T-cell (primary cell): ENCODE results near the gene CELA1. TPM values are rescaled to one million over a fixed set of nuclear protein-coding genes. Genes with fewer than 3 reads are reported as not detected.

Source experiments
- ATAC-seq, 4 experiments: fragments of 200-7000 bp in 3 of 4; fragments of 150-1000 bp in 1 of 4; cut with Tn5 transposase; replicated peaks in 1 of 4; 1 replicate in 3 of 4; 2 replicates in 1 of 4; pipeline ENCODE4 v1.10.0; 2021; ENCODE audit warnings: moderate library complexity in 3 of 4, mild to moderate bottlenecking in 2 of 4, moderate number of reproducible peaks in 1 of 4
- CTCF ChIA-PET, 2 donors: fragments of 300-600 bp; sonication (Branson Sonifier 250); formaldehyde crosslinking; loops; one replicate each; lab custom pipeline; 2022; ENCODE audit warnings: antibody characterized with exemption in 2 of 2; lab: Charles Lee
- POLR2A ChIA-PET, 2 donors: fragments of 300-600 bp; sonication (Branson Sonifier 250); formaldehyde crosslinking; loops; one replicate each; lab custom pipeline; 2022; ENCODE audit warnings: antibody characterized with exemption in 2 of 2; lab: Charles Lee
- DNase-seq, 35 experiments: peaks; one replicate each; pipeline versions ENCODE4 v3.0.0 to v3.0.0-alpha.2; 2013 to 2023
- H3K27ac ChIP-seq: one replicate; pipeline ENCODE4 v1.5.1; 2013; ENCODE audit warnings: low read length
- H3K27me3 ChIP-seq, 2 experiments: replicated peaks in 1 of 2; 1 replicate in 1 of 2; 2 replicates in 1 of 2; pipeline versions ENCODE4 v1.6.1 to v1.7.0; 2013; ENCODE audit warnings: low read length in 1 of 2, mixed read lengths in 1 of 2; ENCODE audit not compliant: control insufficient read depth in 2 of 2, insufficient read depth in 2 of 2; ENCODE audit errors: extremely low read depth in 1 of 2
- H3K36me3 ChIP-seq, 2 donors: 1 replicate in 1 of 2; 2 replicates in 1 of 2; pipeline versions ENCODE4 v1.6.1 to v1.7.0; 2013; ENCODE audit warnings: low read length in 1 of 2; ENCODE audit not compliant: control insufficient read depth in 2 of 2, insufficient read depth in 1 of 2; ENCODE audit errors: extremely low read depth in 1 of 2
- H3K4me1 ChIP-seq, 2 experiments: 1 replicate in 1 of 2; 2 replicates in 1 of 2; pipeline versions ENCODE4 v1.6.1 to v1.7.0; 2013; ENCODE audit warnings: low read length in 2 of 2, mixed read lengths in 1 of 2; ENCODE audit not compliant: insufficient read depth in 2 of 2, control insufficient read depth in 1 of 2; ENCODE audit errors: extremely low read depth in 1 of 2
- H3K4me3 ChIP-seq, 2 donors: 1 replicate in 1 of 2; 2 replicates in 1 of 2; pipeline versions ENCODE4 v1.5.1 to v1.7.0; 2013; ENCODE audit warnings: mild to moderate bottlenecking in 2 of 2, low read length in 1 of 2, moderate library complexity in 1 of 2; ENCODE audit not compliant: control insufficient read depth in 1 of 2; ENCODE audit errors: extremely low read depth in 1 of 2
- H3K9me3 ChIP-seq: 2 replicates; pipeline ENCODE4 v1.7.0; 2013
- H3K27ac Mint-ChIP-seq, 2 donors: one replicate each; pipeline ENCODE4 v1.8.0; 2020 to 2021; ENCODE audit warnings: mild to moderate bottlenecking in 2 of 2, mixed read lengths in 2 of 2
- H3K27me3 Mint-ChIP-seq, 2 donors: one replicate each; pipeline ENCODE4 v1.8.0; 2021 to 2022; ENCODE audit warnings: mixed read lengths in 2 of 2
- H3K36me3 Mint-ChIP-seq: one replicate; pipeline ENCODE4 v1.8.0; 2021; ENCODE audit warnings: mixed read lengths
- H3K4me1 Mint-ChIP-seq, 3 donors: one replicate each; pipeline ENCODE4 v1.8.0; 2020 to 2022; ENCODE audit warnings: mixed read lengths in 3 of 3, mild to moderate bottlenecking in 1 of 3
- H3K4me3 Mint-ChIP-seq, 3 donors: one replicate each; pipeline ENCODE4 v1.8.0; 2020 to 2022; ENCODE audit warnings: mild to moderate bottlenecking in 3 of 3, mixed read lengths in 3 of 3, moderate library complexity in 3 of 3
- H3K9me3 Mint-ChIP-seq, 3 donors: one replicate each; pipeline ENCODE4 v1.8.0; 2020 to 2022; ENCODE audit warnings: mixed read lengths in 3 of 3
- WGBS: methylation state at CpG from one replicate; pipeline ENCODE4 v1.1.5; 2013; ENCODE audit warnings: missing lambda C conversion rate; ENCODE audit not compliant: insufficient coverage; 5-methylcytosine and 5-hydroxymethylcytosine counted together
- total RNA-seq, 35 experiments: library from RNA in 6 of 35; stranded (reverse) in 6 of 35; fragments of 120-200 nt in 1 of 35; gene quantifications; one replicate each; pipeline versions ENCODE4 v1.2.1 to v1.2.4 and lab custom pipeline; 2013 to 2026

CELA1 gene
- total RNA-seq, 5 donors from 2014 or later (not counting 1 experiment from before 2014, with no cell fraction given) = 0.47 to 3.5 (median 0.88) TPM

GRCh38 chr12:51330186-51330585 is 16.3 kb downstream of the CELA1 start:
- no peaks in the 10 kb centered on the region for H3K36me3 ChIP-seq
- ChIA-PET CTCF (interaction anchor here (0.6 to 1.6 kb wide), 7 partner anchors 8 to 55 kb away, joined by 3 to 10 read pairs (median 4); no protein-coding TSS in a partner anchor), POLR2A (interaction anchor here (0.6 to 1.0 kb wide), 7 partner anchors 9 to 1341 kb away, joined by 3 to 9 read pairs (median 4); no protein-coding TSS in a partner anchor)
- DNase-seq = no peak
- Mint-ChIP-seq H3K9me3 (no peaks in the 10 kb centered on the region), H3K27ac (peak overlapping the region; percentile 87 to 89), H3K36me3 (no peaks in the 10 kb centered on the region), H3K4me3 (peak overlapping the region; percentile 11 to 71 (median 53)), H3K4me1 (peaks cover 60 to 78% (median 67%) of the 10 kb centered on the region in 3 donors), H3K27me3 (no peaks in the 10 kb centered on the region)
- no peaks in the 10 kb centered on the region for H3K27me3 ChIP-seq
- peak overlapping the region in 1 of 2 donors; percentile 31 for H3K4me3 ChIP-seq
- peaks cover 43 to 56% of the 10 kb centered on the region in 2 experiments for H3K4me1 ChIP-seq
- peak overlapping the region; percentile 70 for H3K27ac ChIP-seq
- ATAC-seq = no peak
- H3K9me3 ChIP-seq = no peaks in the 10 kb centered on the region

- Mint-ChIP-seq H3K27me3 (no peaks in the 10 kb centered on the region), H3K27ac (peak overlapping the region; percentile 87 to 89), H3K36me3 (no peaks in the 10 kb centered on the region), H3K9me3 (no peaks in the 10 kb centered on the region), H3K4me1 (peaks cover 64 to 78% (median 71%) of the 10 kb centered on the region in 3 donors), H3K4me3 (peak overlapping the region; percentile 11 to 71 (median 53))
- DNase-seq = peak in 2 of 35 experiments; percentile 14 to 33
- H3K4me3 ChIP-seq = peak overlapping the region; percentile 31 to 79
- POLR2A ChIA-PET = interaction anchor here (0.6 to 1.0 kb wide), 7 partner anchors 8 to 1340 kb away, joined by 3 to 9 read pairs (median 4); no protein-coding TSS in a partner anchor
- 25% methylated on average over 4 of the region's 5 CpGs for WGBS
- no peaks in the 10 kb centered on the region for H3K36me3 ChIP-seq
- H3K27ac ChIP-seq = peak overlapping the region; percentile 70
- peak; percentile 48 to 74 (median 54) for ATAC-seq
- H3K9me3 ChIP-seq = no peaks in the 10 kb centered on the region
- no peaks in the 10 kb centered on the region for H3K27me3 ChIP-seq
- CTCF ChIA-PET = interaction anchor here (0.6 to 1.6 kb wide), 7 partner anchors 9 to 54 kb away, joined by 3 to 10 read pairs (median 4); no protein-coding TSS in a partner anchor
- peaks cover 44 to 61% of the 10 kb centered on the region in 2 experiments for H3K4me1 ChIP-seq
These were observed 16.7 kb downstream of the CELA1 start for GRCh38 chr12:51329742-51330141.

GRCh38 chr12:51328587-51328986 is 17.9 kb downstream of the CELA1 start:
- ATAC-seq (no peak), DNase-seq (no peak)
- no peaks in the 10 kb centered on the region for H3K36me3 ChIP-seq
- no peaks in the 10 kb centered on the region for H3K9me3 ChIP-seq
- no peaks in the 10 kb centered on the region for H3K27me3 ChIP-seq
- WGBS = 100% methylated on average over 2 of the region's 4 CpGs
- H3K4me1 Mint-ChIP-seq = peaks cover 65 to 75% (median 71%) of the 10 kb centered on the region in 3 donors
- no peaks in the 10 kb centered on the region for H3K27me3 Mint-ChIP-seq
- CTCF ChIA-PET = interaction anchor here in 1 of 2 donors (1.3 kb wide), 1 partner anchor 12 kb away, joined by 3 read pairs; no protein-coding TSS in a partner anchor
- H3K4me3 Mint-ChIP-seq = peak overlapping the region in 1 of 3 donors; percentile 71
- peak overlapping the region; percentile 70 for H3K27ac ChIP-seq
- H3K4me1 ChIP-seq = peaks cover 47 to 72% of the 10 kb centered on the region in 2 experiments
- peak overlapping the region; percentile 87 to 89 for H3K27ac Mint-ChIP-seq
- POLR2A ChIA-PET = no interaction called here
- peak overlapping the region in 1 of 2 donors; percentile 79 for H3K4me3 ChIP-seq
- H3K36me3 Mint-ChIP-seq = no peaks in the 10 kb centered on the region
- no peaks in the 10 kb centered on the region for H3K9me3 Mint-ChIP-seq

- Histone ChIP-seq H3K27ac (peak overlapping the region; percentile 58), H3K4me1 (peaks cover 50 to 80% of the 10 kb centered on the region in 2 experiments), H3K36me3 (peaks cover 0 to 3% of the 10 kb centered on the region in 2 donors), H3K4me3 (no peak overlapping the region), H3K27me3 (no peaks in the 10 kb centered on the region), H3K9me3 (no peaks in the 10 kb centered on the region)
- H3K4me3 Mint-ChIP-seq = peak overlapping the region; percentile 49 to 71 (median 54)
- H3K27me3 Mint-ChIP-seq = no peaks in the 10 kb centered on the region
- 5% methylated on average over 2 of the region's 7 CpGs for WGBS
- no peaks in the 10 kb centered on the region for H3K9me3 Mint-ChIP-seq
- DNase-seq (peak in 1 of 35 experiments; percentile 32), ATAC-seq (no peak)
- H3K4me1 Mint-ChIP-seq = peaks cover 81 to 90% (median 85%) of the 10 kb centered on the region in 3 donors
- ChIA-PET POLR2A (interaction anchor here (0.7 to 1.6 kb wide), 2 partner anchors 8 to 16 kb away, joined by 3 to 5 read pairs; no protein-coding TSS in a partner anchor), CTCF (interaction anchor here (1.3 to 1.6 kb wide), 2 partner anchors 14 kb away, joined by 3 to 6 read pairs; no protein-coding TSS in a partner anchor)
- H3K27ac Mint-ChIP-seq = peak overlapping the region; percentile 87 to 98
- H3K36me3 Mint-ChIP-seq = peaks cover 14% of the 10 kb centered on the region
These were observed 19.6 kb downstream of the CELA1 start for GRCh38 chr12:51326698-51327439.

- 100% methylated on average over 2 of the region's 4 CpGs for WGBS
- Mint-ChIP-seq H3K4me3 (peak overlapping the region; percentile 64 to 96 (median 65)), H3K4me1 (peaks cover 90 to 93% (median 91%) of the 10 kb centered on the region in 3 donors), H3K27me3 (no peaks in the 10 kb centered on the region), H3K27ac (peak overlapping the region; percentile 90 to 98), H3K9me3 (no peaks in the 10 kb centered on the region), H3K36me3 (peaks cover 23% of the 10 kb centered on the region)
- peaks cover 0 to 7% of the 10 kb centered on the region in 2 donors for H3K36me3 ChIP-seq
- H3K4me1 ChIP-seq = peaks cover 60 to 89% of the 10 kb centered on the region in 2 experiments
- ATAC-seq (no peak), DNase-seq (no peak)
- ChIA-PET CTCF (no interaction called here), POLR2A (interaction anchor here in 1 of 2 donors (0.6 kb wide), 1 partner anchor 15 kb away, joined by 8 read pairs; no protein-coding TSS in a partner anchor)
- H3K27ac ChIP-seq = peak overlapping the region; percentile 93
- no peaks in the 10 kb centered on the region for H3K9me3 ChIP-seq
- no peak overlapping the region for H3K4me3 ChIP-seq
- no peaks in the 10 kb centered on the region for H3K27me3 ChIP-seq
These were observed 21.5 kb downstream of the CELA1 start for GRCh38 chr12:51324953-51325352.
